Choroid plexus epithelial cell (primary cell): ENCODE data around the gene ZNF844.
"Not testable (repeated sequence)": the region's sequence is repeated elsewhere in the genome, so short reads cannot be mapped to it uniquely, and the experiment has no call there.

Experiments used
- DNase-seq: peaks from one replicate; pipeline ENCODE4 v3.0.0-alpha.2; 2010; ENCODE audit warnings: low read depth
- H3K4me3 ChIP-seq: 2 replicates; pipeline ENCODE4 v1.5.1; 2011; ENCODE audit warnings: low read depth, mild to moderate bottlenecking, control low read depth, low read length, moderate library complexity
- CTCF ChIP-seq: conservative IDR thresholded peaks from 2 replicates; pipeline ENCODE4 v1.5.1; 2011; ENCODE audit warnings: low read depth, mild to moderate bottlenecking, control low read depth, inconsistent platforms, low read length, moderate library complexity

Gene ZNF844

GRCh38 chr19:12075538-12076139 lies 11.1 kb downstream of the ZNF844 start:
- TF ChIP-seq CTCF, result no peak
- peak; percentile 23 for DNase-seq
- H3K4me3 ChIP-seq, result no peak overlapping the region

GRCh38 chr19:12076331-12076730 lies 11.8 kb downstream of the ZNF844 start:
- not testable (repeated sequence) for H3K4me3 ChIP-seq, DNase-seq

GRCh38 chr19:12077375-12077774 lies 12.8 kb downstream of the ZNF844 start:
- no peak overlapping the region for H3K4me3 ChIP-seq
- no peak for TF ChIP-seq CTCF
- DNase-seq, result no peak

- not testable (repeated sequence) for DNase-seq, H3K4me3 ChIP-seq
Measured at GRCh38 chr19:12083336-12083735, 18.8 kb downstream of the ZNF844 start.

GRCh38 chr19:12085074-12085818 lies 20.7 kb downstream of the ZNF844 start:
- TF ChIP-seq CTCF, result no peak
- no peak overlapping the region for H3K4me3 ChIP-seq
- no peak for DNase-seq

- TF ChIP-seq CTCF, result peak; percentile 78
- peak; percentile 78 for DNase-seq
- no peak overlapping the region for H3K4me3 ChIP-seq
Measured at GRCh38 chr19:12090807-12091206, 26.3 kb downstream of the ZNF844 start.

- no peak for TF ChIP-seq CTCF
- peak; percentile 93 for DNase-seq
- H3K4me3 ChIP-seq, result peak overlapping the region; percentile 81
Measured at GRCh38 chr19:12092065-12092867, 27.7 kb downstream of the ZNF844 start.

- TF ChIP-seq CTCF, result no peak
- peak; percentile 38 for DNase-seq
- H3K4me3 ChIP-seq, result peak overlapping the region; percentile 81
Measured at GRCh38 chr19:12092956-12093355, 28.4 kb downstream of the ZNF844 start.
